K562 (cell line): ENCODE data around the gene CYSRT1. TPM values are rescaled to one million over a fixed set of nuclear protein-coding genes. Genes with fewer than 3 reads are reported as not detected.
A peak's percentile ranks its signal among the peaks of the same experiment; 100 is the strongest.

ENCODE experiments used
- ATF7 ChIP-seq: fragments of 450-650 bp; IDR thresholded peaks from 2 replicates; pipeline ENCODE4 v1.7.1; 2014; ENCODE audit warnings: mild to moderate bottlenecking, moderate library complexity
- CHD4 ChIP-seq: fragments of 200-600 bp; sonication (generic); IDR thresholded peaks from 3 replicates; pipeline ENCODE4 v1.6.1; 2012; ENCODE audit warnings: low read depth, mild to moderate bottlenecking, mixed read lengths, low read length, inconsistent platforms; ENCODE audit not compliant: insufficient read depth, insufficient replicate concordance, poor library complexity, severe bottlenecking
- FOXK2 ChIP-seq, 2 experiments: fragments of 450-650 bp; IDR thresholded peaks in 1 of 2; conservative IDR thresholded peaks in 1 of 2; 2 replicates each; pipeline ENCODE4 v1.6.1; 2016; ENCODE audit warnings: low read depth in 2 of 2, mild to moderate bottlenecking in 1 of 2
- FUS ChIP-seq: fragments of 200-400 bp; formaldehyde crosslinking; optimal IDR thresholded peaks from 2 replicates; pipeline ENCODE3; 2017; ENCODE audit warnings: low read depth, low read length
- HMGN3 ChIP-seq: IDR thresholded peaks from 2 replicates; pipeline ENCODE4 v1.6.1; 2011; ENCODE audit warnings: borderline replicate concordance, low read depth, mild to moderate bottlenecking, mixed read lengths, low read length; ENCODE audit not compliant: insufficient read length; ENCODE audit errors: extremely low read depth
- HOMEZ ChIP-seq: fragments of 250-450 bp; sonication (Bioruptor Pico); IDR thresholded peaks from 2 replicates; pipeline ENCODE4 v1.4.0; 2020; ENCODE audit warnings: mild to moderate bottlenecking, moderate library complexity
- IRF1 ChIP-seq: sonication (generic); formaldehyde crosslinking; IDR thresholded peaks from 2 replicates; pipeline ENCODE4 v1.8.0; 2022; ENCODE audit warnings: missing genetic modification reagents, mild to moderate bottlenecking, borderline replicate concordance
- NR2C1 ChIP-seq, 2 experiments: fragments of 450-650 bp; IDR thresholded peaks; 2 replicates each; pipeline ENCODE4 v1.6.1; 2017; ENCODE audit warnings: mild to moderate bottlenecking in 2 of 2, antibody characterized with exemption in 1 of 2, inconsistent platforms in 1 of 2, missing compliant biosample characterization in 1 of 2, missing genetic modification characterization in 1 of 2
- SMAD4 ChIP-seq: fragments of 250-450 bp; sonication (Bioruptor Pico); conservative IDR thresholded peaks from 2 replicates; pipeline ENCODE4 v1.8.0; 2021; ENCODE audit warnings: inconsistent platforms, mild to moderate bottlenecking, moderate library complexity
- ZNF174 ChIP-seq: fragments of 250-450 bp; sonication (Bioruptor Pico); IDR thresholded peaks from 2 replicates; pipeline ENCODE4 v1.4.0; 2020; ENCODE audit warnings: mild to moderate bottlenecking
- ZNF551 ChIP-seq: fragments of 250-450 bp; sonication (Bioruptor Pico); IDR thresholded peaks from 2 replicates; pipeline ENCODE4 v1.5.0; 2021; ENCODE audit warnings: mild to moderate bottlenecking, moderate library complexity
- ZNF644 ChIP-seq: fragments of 200-800 bp; sonication (Bioruptor generic); IDR thresholded peaks from 2 replicates; pipeline ENCODE4 v1.6.1; 2016; ENCODE audit warnings: low read depth, missing genetic modification characterization, missing compliant biosample characterization
- ZNF766 ChIP-seq: fragments of 200-800 bp; sonication (Bioruptor generic); conservative IDR thresholded peaks from 2 replicates; pipeline ENCODE4 v1.6.1; 2016; ENCODE audit warnings: missing genetic modification characterization, missing compliant biosample characterization
- polyA plus RNA-seq, 8 experiments: library from polyadenylated mRNA; depleted of rRNA in 4 of 8; stranded (reverse) in 5 of 8; unstranded in 3 of 8; fragments of >200 nt; fragmentation: Nextera tagmentation in 2 of 8; fragmentation: Illumina TruSeq in 1 of 8; extraction: Ambion mirVana in 2 of 8; extraction: Trizol in 1 of 8; gene quantifications; 2 replicates each; pipeline versions ENCODE4 v1.2.1 to v1.2.3, GENCODE V29; 2011 to 2014; ENCODE audit warnings: inconsistent platforms in 1 of 8, missing spikeins in 1 of 8
- total RNA-seq, 7 experiments: library from RNA; depleted of rRNA in 6 of 7; stranded (reverse); fragments of >200 nt in 6 of 7; fragmentation: Illumina TruSeq in 2 of 7; extraction: Trizol in 2 of 7; gene quantifications; 2 replicates each; pipeline versions ENCODE4 v1.2.1 to v1.2.3, GENCODE V29; 2011 to 2021; ENCODE audit warnings: low replicate concordance in 1 of 7
- TF ChIP-seq, protein P1 (sequence below): sonication (generic); formaldehyde crosslinking; IDR thresholded peaks from 2 replicates; pipeline ENCODE4 v1.8.0; 2022; ENCODE audit warnings: missing genetic modification reagents, mild to moderate bottlenecking, moderate library complexity, borderline replicate concordance
- TF ChIP-seq, protein P2 (sequence below): sonication (generic); formaldehyde crosslinking; IDR thresholded peaks from 2 replicates; pipeline ENCODE4 v1.8.0; 2022; ENCODE audit warnings: missing genetic modification reagents, mild to moderate bottlenecking, borderline replicate concordance
- TF ChIP-seq, protein P3 (sequence below), 2 experiments: fragments of 250-450 bp in 1 of 2; fragments of 450-650 bp in 1 of 2; sonication (Bioruptor Pico) in 1 of 2; IDR thresholded peaks; 2 replicates each; pipeline versions ENCODE4 v1.6.1 to v1.8.0; 2016 to 2021; ENCODE audit warnings: mild to moderate bottlenecking in 2 of 2, moderate library complexity in 2 of 2, missing compliant biosample characterization in 1 of 2, missing genetic modification characterization in 1 of 2

Gene CYSRT1
- total and polyA plus RNA-seq, 9 of the 15 experiments (the other 6 are each of a cell fraction or from before 2014, with no cell fraction given), result 0.04 to 1.4 (median 0.42) TPM; not detected in 3

DNA sequence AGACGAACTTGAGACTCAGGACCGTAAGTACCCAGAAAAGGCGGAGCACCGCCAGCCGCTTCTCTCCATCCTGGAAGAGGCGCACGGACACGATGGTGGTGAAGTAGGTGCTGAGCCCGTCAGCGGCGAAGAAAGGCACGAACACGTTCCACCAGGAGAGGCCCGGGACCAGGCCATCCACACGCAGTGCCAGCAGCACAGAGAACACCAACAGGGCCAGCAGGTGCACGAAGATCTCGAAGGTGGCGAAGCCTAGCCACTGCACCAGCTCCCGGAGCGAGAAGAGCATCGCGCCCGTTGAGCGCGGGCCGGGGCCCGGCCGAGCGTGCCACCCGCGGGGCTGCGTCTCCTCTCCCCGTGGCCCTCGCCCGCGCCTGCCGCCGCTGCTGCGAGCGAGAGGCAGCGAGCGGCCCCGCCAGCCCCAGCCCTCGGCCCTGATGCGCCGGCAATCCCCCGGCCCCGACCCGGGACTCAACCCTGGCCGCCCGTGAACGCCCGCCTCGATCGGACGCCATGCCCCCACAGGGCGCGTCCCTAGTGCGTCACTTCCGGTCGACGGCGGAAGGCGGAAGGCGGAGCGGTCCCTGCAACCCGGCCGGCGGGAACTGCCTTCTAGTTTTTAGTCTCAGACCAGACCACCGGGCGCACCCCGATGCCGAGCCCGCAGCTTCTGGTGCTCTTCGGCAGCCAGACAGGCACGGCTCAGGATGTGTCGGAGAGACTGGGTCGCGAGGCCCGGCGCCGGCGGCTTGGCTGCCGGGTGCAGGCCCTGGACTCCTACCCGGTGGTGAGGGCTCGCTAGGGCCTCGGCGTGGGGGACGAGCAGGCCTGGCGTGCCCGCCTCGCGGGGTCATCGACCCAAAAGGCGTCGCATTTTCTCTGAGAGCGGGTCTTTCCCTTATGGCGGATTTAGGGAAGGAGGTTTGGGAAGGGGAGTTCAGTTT is 19.6 kb upstream of the CYSRT1 start, which contains the start of the genes NDOR1 and TMEM203 (continued):
- TF ChIP-seq ZNF644 (tag) (no peak), SMAD4 (CRISPR knock-in tag) (0 out of 2 replicates have a peak, but pooled peaks have one; percentile 51), ZNF551 (no peak), ZNF766 (no peak), NR2C1 (IDR thresholded peaks at IDR 0.05) (no peak), NR2C1 (tag; IDR thresholded peaks at IDR 0.05) (peak; percentile 50), CHD4 (no peak), IRF1 (CRISPR knock-in tag) (0 out of 2 replicates have a peak, but pooled peaks have one; percentile 48), HOMEZ (CRISPR knock-in tag) (no peak), HMGN3 (peak; percentile 38), FUS (no peak), ATF7 (peak; percentile 75), FOXK2 (conservative IDR thresholded peaks at IDR 0.05 in 1 of 2, IDR thresholded peaks at IDR 0.05 in 1 of 2; ENCODE audit: low read depth in 2 of 2) (peak in 1 of 2 experiments; percentile 46; a peak in 1 of 4 replicates), ZNF174 (no peak)
- TF ChIP-seq, protein P1, sequence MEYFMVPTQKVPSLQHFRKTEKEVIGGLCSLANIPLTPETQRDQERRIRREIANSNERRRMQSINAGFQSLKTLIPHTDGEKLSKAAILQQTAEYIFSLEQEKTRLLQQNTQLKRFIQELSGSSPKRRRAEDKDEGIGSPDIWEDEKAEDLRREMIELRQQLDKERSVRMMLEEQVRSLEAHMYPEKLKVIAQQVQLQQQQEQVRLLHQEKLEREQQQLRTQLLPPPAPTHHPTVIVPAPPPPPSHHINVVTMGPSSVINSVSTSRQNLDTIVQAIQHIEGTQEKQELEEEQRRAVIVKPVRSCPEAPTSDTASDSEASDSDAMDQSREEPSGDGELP, result peak; percentile 54; the same call in 1 of the 2 replicates
- TF ChIP-seq, protein P2, sequence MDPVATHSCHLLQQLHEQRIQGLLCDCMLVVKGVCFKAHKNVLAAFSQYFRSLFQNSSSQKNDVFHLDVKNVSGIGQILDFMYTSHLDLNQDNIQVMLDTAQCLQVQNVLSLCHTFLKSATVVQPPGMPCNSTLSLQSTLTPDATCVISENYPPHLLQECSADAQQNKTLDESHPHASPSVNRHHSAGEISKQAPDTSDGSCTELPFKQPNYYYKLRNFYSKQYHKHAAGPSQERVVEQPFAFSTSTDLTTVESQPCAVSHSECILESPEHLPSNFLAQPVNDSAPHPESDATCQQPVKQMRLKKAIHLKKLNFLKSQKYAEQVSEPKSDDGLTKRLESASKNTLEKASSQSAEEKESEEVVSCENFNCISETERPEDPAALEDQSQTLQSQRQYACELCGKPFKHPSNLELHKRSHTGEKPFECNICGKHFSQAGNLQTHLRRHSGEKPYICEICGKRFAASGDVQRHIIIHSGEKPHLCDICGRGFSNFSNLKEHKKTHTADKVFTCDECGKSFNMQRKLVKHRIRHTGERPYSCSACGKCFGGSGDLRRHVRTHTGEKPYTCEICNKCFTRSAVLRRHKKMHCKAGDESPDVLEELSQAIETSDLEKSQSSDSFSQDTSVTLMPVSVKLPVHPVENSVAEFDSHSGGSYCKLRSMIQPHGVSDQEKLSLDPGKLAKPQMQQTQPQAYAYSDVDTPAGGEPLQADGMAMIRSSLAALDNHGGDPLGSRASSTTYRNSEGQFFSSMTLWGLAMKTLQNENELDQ, result peak; percentile 34; the same call in 1 of the 2 replicates
- TF ChIP-seq, protein P3, sequence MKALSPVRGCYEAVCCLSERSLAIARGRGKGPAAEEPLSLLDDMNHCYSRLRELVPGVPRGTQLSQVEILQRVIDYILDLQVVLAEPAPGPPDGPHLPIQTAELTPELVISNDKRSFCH (CRISPR knock-in tag; IDR thresholded peaks at IDR 0.05), result no peak
- TF ChIP-seq, protein P3 (tag; IDR thresholded peaks at IDR 0.05), result 0 out of 2 replicates have a peak, but pooled peaks have one; percentile 19
